ENCODE measurements around the gene MARCHF3. TPM values are rescaled to one million over a fixed set of nuclear protein-coding genes. Genes with fewer than 3 reads are reported as not detected.

MARCHF3 gene
- total RNA-seq, 1 donor from 2014 or later = 35.7 TPM

DNA sequence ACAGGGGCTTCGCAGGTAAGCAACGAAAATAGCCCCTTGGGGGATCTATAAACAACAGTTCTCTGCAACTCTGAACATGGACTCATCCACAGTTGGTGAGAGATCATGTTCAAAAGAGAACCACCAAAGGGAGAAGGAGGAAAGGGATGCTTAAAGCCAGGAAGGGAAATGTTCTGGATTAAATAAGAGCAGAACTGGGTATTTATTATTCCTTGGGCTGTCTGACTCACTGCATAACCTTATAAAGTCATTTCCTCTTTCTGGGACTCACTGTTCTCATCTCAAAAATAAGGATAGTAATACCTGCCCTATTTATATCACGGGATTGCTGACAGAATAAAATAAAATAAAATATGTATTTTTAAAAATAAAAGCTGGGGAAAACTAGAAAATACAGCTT lies 11.2 kb upstream of the MARCHF3 start:
- intact Hi-C loops (cut with micrococcal nuclease) = loop anchor here (10.0 kb wide), 1 partner anchor 207 kb away; no protein-coding TSS in a partner anchor
- H3K36me3 ChIP-seq = no peaks in the 10 kb centered on the region
- H3K27ac ChIP-seq (replicated peaks) = peak overlapping the region; percentile 75
- no peaks in the 10 kb centered on the region for H3K27me3 ChIP-seq (ENCODE audit: low read depth)
- no peaks in the 10 kb centered on the region for H3K9me3 ChIP-seq (replicated peaks)
- H3K4me3 ChIP-seq = peak overlapping the region; percentile 25
- no peak for DNase-seq
- peaks cover 43% of the 10 kb centered on the region for H3K4me1 ChIP-seq
- TF ChIP-seq, protein P1, sequence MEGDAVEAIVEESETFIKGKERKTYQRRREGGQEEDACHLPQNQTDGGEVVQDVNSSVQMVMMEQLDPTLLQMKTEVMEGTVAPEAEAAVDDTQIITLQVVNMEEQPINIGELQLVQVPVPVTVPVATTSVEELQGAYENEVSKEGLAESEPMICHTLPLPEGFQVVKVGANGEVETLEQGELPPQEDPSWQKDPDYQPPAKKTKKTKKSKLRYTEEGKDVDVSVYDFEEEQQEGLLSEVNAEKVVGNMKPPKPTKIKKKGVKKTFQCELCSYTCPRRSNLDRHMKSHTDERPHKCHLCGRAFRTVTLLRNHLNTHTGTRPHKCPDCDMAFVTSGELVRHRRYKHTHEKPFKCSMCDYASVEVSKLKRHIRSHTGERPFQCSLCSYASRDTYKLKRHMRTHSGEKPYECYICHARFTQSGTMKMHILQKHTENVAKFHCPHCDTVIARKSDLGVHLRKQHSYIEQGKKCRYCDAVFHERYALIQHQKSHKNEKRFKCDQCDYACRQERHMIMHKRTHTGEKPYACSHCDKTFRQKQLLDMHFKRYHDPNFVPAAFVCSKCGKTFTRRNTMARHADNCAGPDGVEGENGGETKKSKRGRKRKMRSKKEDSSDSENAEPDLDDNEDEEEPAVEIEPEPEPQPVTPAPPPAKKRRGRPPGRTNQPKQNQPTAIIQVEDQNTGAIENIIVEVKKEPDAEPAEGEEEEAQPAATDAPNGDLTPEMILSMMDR (IDR thresholded peaks at IDR 0.05; ENCODE audit: borderline replicate concordance) = no peak

DNA sequence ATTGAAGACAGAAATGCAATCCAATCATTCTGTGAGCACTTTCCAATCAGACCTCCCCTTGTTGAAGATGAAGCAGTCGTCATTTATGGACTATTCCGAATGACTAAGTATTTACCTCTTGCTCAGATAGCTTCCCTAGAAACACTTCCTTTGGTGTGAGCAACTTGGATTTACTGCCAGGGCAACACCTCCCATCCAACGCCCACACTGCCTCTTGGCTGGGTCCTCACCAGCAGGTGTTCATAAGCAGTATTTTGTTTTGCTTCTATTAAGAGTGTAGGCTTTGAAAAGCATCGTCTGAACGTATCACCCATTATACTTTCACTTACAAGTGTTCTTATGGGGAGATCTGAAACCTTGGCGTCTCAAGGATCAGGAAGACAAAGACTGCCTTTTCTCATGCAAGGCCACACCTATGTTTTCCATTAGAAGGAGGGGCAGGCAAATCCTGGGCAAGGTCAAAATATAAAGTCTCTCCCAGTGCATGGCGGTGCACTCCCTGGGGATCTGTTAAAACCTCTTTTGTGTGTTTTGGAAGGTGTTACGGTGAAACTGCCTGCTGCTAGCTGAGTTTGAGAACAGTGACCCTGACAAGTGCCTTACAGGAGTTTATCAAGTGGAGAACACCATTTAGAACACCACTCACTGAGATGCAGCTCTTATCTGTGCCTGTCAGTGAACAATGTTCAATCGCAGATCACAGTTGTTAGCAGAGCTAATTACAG lies 10.6 kb upstream of the MARCHF3 start:
- Histone ChIP-seq H3K4me3 (peak overlapping the region; percentile 25), H3K4me1 (peaks cover 43% of the 10 kb centered on the region), H3K36me3 (no peaks in the 10 kb centered on the region), H3K27me3 (ENCODE audit: low read depth) (no peaks in the 10 kb centered on the region), H3K27ac (replicated peaks) (peak overlapping the region; percentile 75), H3K9me3 (replicated peaks) (no peaks in the 10 kb centered on the region)
- intact Hi-C loops (cut with micrococcal nuclease) = loop anchor here (10.0 kb wide), 1 partner anchor 206 kb away; no protein-coding TSS in a partner anchor
- TF ChIP-seq, protein P1 (IDR thresholded peaks at IDR 0.05; ENCODE audit: borderline replicate concordance) = no peak
- DNase-seq = no peak

DNA sequence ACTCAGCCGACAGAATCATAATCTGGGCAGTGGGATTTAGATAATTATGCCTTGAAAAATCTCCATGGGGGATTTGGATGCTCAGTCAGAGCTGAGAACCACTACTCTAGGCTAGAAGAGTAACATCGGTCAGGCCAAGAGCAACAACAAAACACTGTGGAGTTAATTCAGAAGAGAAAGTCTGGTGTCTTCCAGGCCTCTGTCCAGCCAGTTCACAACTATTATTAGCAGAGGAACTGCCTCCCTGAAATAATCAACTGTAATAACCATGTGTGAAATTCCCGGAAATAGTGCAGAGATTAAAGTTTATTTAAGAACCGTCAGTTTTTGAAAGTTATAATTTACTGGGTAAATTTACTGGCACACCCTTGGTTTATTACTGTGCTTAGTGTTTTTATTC lies 8.2 kb upstream of the MARCHF3 start:
- Histone ChIP-seq H3K4me1 (peaks cover 43% of the 10 kb centered on the region), H3K9me3 (replicated peaks) (no peaks in the 10 kb centered on the region), H3K4me3 (no peak overlapping the region), H3K36me3 (no peaks in the 10 kb centered on the region), H3K27me3 (ENCODE audit: low read depth) (no peaks in the 10 kb centered on the region), H3K27ac (replicated peaks) (peak overlapping the region; percentile 45)
- intact Hi-C loops (cut with micrococcal nuclease) = no loop called here
- TF ChIP-seq, protein P1 (IDR thresholded peaks at IDR 0.05; ENCODE audit: borderline replicate concordance) = no peak
- no peak for DNase-seq

- intact Hi-C loops (cut with micrococcal nuclease) = no loop called here
- no peak for DNase-seq
Measured at GRCh38 chr5:127031863-127032232, 1.5 kb upstream of the MARCHF3 start.

GRCh38 chr5:127031147-127031862 lies 947 bp upstream of the MARCHF3 start:
- Histone ChIP-seq H3K4me3 (peak overlapping the region; percentile 95), H3K4me1 (peaks cover 49% of the 10 kb centered on the region), H3K27ac (replicated peaks) (peak overlapping the region; percentile 96), H3K36me3 (no peaks in the 10 kb centered on the region), H3K9me3 (replicated peaks) (no peaks in the 10 kb centered on the region), H3K27me3 (ENCODE audit: low read depth) (no peaks in the 10 kb centered on the region)
- TF ChIP-seq, protein P1 (IDR thresholded peaks at IDR 0.05; ENCODE audit: borderline replicate concordance) = no peak
- intact Hi-C loops (cut with micrococcal nuclease) = no loop called here
- DNase-seq = no peak

More at GRCh38 chr5:127031863-127032232, 1.5 kb upstream of the MARCHF3 start:
- no peak overlapping the region for H3K4me3 ChIP-seq
- no peaks in the 10 kb centered on the region for H3K27me3 ChIP-seq (ENCODE audit: low read depth)
- H3K4me1 ChIP-seq = peaks cover 44% of the 10 kb centered on the region
- H3K9me3 ChIP-seq (replicated peaks) = no peaks in the 10 kb centered on the region
- H3K36me3 ChIP-seq = no peaks in the 10 kb centered on the region
- TF ChIP-seq, protein P1 (IDR thresholded peaks at IDR 0.05; ENCODE audit: borderline replicate concordance) = no peak
- H3K27ac ChIP-seq (replicated peaks) = no peak overlapping the region
